ENCODE data around the gene BYSL.

DNA sequence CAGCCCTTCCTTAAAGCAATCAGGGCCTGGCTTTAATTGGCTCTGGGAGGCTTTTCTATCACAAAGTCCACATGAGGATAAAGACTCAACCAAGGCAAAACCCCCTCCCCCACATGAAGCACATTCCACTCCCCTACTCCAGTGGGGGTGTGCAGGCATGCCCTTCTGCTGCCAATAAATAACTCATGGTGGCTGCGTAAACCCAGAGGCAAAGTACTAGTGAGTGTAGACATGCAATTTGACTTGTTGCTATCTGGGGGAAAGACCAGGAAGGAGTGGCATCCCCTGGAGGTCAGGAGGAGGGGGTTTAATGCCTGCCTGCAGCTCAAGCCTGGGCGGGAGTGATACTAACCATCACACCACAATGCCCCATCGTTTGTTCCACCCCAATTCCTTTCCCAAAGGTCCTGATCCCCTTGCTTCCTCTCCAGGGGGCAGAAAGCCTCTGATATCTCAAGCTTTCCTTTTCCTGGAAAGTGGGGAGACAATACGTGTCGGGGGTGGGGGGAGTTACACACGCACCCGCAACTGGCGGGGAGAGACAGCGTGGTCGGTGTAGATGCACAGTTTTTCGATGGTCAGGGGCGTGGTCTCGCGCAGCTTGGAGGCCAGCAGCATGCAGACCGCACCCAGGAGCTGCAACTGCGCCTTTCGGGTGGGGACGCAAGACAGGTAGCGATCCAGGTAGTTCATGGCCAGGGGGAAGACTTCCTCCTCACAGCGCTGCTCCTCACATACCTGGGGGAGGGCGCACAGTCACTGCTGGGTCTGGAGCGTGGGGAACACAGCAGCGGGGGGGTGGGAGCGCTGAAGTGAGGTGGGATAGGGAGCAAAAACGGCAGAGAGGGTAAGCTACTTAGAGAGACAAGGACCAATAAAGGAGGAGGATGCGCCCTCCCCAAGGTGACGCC, 18.8 kb downstream of the BYSL start:
- TF ChIP-seq CTCF (IDR thresholded peaks at IDR 0.05; ENCODE audit: low read depth, low read length) (no peak), EZH2phosphoT487 (IDR thresholded peaks at IDR 0.05; ENCODE audit: low read depth) (no peak)
